Stimulated activated naive CD4-positive, alpha-beta T cell (primary cell): ENCODE results near the gene ADPRHL1.

Experiments
- DNase-seq, 6 experiments: peaks; one replicate each; lab custom pipeline; 2025; lab: John Stamatoyannopoulos, UW

ADPRHL1 gene

GRCh38 chr13:113452942-113453901 is at the start of gene ADPRHL1:
ADPRHL1 (minus strand) TSS chr13:113453488; CDS start chr13:113453437, 51 bp downstream.
- no peak for DNase-seq

GRCh38 chr13:113502686-113503085 is 49.4 kb upstream of the ADPRHL1 start:
- no peak for DNase-seq

GRCh38 chr13:113500530-113501265 is 47.4 kb upstream of the ADPRHL1 start:
- no peak for DNase-seq

GRCh38 chr13:113499936-113500335 is 46.6 kb upstream of the ADPRHL1 start:
- no peak for DNase-seq

GRCh38 chr13:113498905-113499304 is 45.6 kb upstream of the ADPRHL1 start:
- no peak for DNase-seq

- no peak for DNase-seq
These were observed 43.9 kb upstream of the ADPRHL1 start for GRCh38 chr13:113497217-113497616.

- DNase-seq, result no peak
These were observed 42.4 kb upstream of the ADPRHL1 start for GRCh38 chr13:113495494-113496210.

GRCh38 chr13:113493315-113493951 is 40.1 kb upstream of the ADPRHL1 start:
- no peak for DNase-seq

GRCh38 chr13:113491982-113492381 is 38.7 kb upstream of the ADPRHL1 start:
- DNase-seq, result no peak

- DNase-seq, result no peak
These were observed 38.2 kb upstream of the ADPRHL1 start for GRCh38 chr13:113491418-113491883.

- DNase-seq, result peak; percentile 36 to 75 (median 62)
These were observed 37.5 kb upstream of the ADPRHL1 start, which contains the start of gene DCUN1D2 for GRCh38 chr13:113490496-113491417. DCUN1D2 (minus strand) TSS chr13:113490711; CDS start chr13:113490669, 42 bp downstream.

GRCh38 chr13:113489549-113490495 is 36.5 kb upstream of the ADPRHL1 start:
- peak in 4 of 6 experiments; percentile 13 to 49 (median 32) for DNase-seq

GRCh38 chr13:113489171-113489548 is 35.9 kb upstream of the ADPRHL1 start:
- no peak for DNase-seq

- DNase-seq, result no peak
These were observed 35.0 kb upstream of the ADPRHL1 start for GRCh38 chr13:113488283-113488682.

GRCh38 chr13:113486698-113487097 is 33.4 kb upstream of the ADPRHL1 start:
- DNase-seq, result no peak

GRCh38 chr13:113485545-113485944 is 32.3 kb upstream of the ADPRHL1 start:
- DNase-seq, result no peak

GRCh38 chr13:113483504-113484293 is 30.4 kb upstream of the ADPRHL1 start:
- DNase-seq, result no peak

GRCh38 chr13:113483081-113483480 is 29.8 kb upstream of the ADPRHL1 start:
- DNase-seq, result no peak
